CD1c-positive myeloid dendritic cell (primary cell): ENCODE results near the gene MRPL50.

Experiments
- DNase-seq: peaks from one replicate; pipeline ENCODE4 v3.0.0-alpha.2; 2016; ENCODE audit errors: extremely low spot score

The MRPL50 gene

GRCh38 chr9:101375546-101375945, 22.9 kb downstream of the MRPL50 start:
- DNase-seq: no peak

GRCh38 chr9:101372327-101373118, 25.9 kb downstream of the MRPL50 start:
- no peak for DNase-seq

- no peak for DNase-seq
Measured at GRCh38 chr9:101371813-101372212, 26.6 kb downstream of the MRPL50 start.

DNA sequence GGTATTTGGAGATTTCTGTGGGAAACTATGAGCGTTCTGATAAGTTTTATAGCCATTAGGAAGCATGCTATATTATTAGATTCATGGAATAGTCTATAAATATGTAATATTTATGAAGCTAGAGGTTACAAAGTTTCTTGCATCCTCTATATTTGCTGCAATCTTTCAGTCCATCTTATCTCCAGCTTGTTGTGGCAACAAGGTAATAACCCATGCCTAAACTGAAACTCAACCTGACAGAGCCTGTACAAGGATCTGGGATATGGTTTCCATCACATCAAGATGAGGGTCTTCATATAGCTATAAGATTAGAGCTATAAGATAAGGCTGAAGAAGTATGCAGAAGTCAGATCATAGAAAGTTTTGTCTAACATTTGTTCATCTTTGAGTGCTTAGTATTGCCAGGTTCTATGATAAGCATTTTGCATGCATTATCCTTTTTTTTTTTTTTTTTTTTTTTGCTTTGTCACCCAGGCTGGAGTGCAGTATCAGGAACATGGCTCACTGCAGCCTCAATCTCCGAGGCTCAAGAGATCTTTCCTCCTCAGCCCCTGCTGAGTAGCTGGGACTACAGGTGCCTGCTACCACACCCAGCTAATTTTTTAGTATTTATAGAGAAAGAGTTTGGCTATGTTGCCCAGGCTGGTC, 28.4 kb downstream of the MRPL50 start:
- no peak for DNase-seq

- no peak for DNase-seq
Measured at GRCh38 chr9:101369286-101369685, 29.1 kb downstream of the MRPL50 start.

DNA sequence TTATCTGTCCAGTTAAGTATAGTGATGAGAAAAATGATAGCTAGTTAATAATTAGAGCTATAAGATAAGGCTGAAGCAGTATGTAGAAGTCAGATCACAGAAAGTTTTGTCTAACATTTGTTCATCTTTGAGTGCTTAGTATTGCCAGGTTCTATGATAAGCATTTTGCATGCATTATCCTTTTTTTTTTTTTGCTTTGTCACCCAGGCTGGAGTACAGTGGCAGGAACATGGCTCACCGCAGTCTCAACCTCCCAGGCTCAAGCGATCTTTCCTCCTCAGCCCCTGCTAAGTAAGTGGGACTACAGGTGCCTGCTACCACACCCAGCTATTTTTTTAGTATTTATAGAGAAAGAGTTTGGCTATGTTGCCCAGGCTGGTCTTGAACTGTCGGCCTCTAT, 31.1 kb downstream of the MRPL50 start:
- DNase-seq: no peak

- DNase-seq: no peak
Measured at GRCh38 chr9:101366038-101366756, 32.2 kb downstream of the MRPL50 start.

- DNase-seq: no peak
Measured at GRCh38 chr9:101365181-101365580, 33.2 kb downstream of the MRPL50 start.

GRCh38 chr9:101362450-101362849, 36.0 kb downstream of the MRPL50 start:
- DNase-seq: no peak

- no peak for DNase-seq
Measured at GRCh38 chr9:101360647-101361046, 37.8 kb downstream of the MRPL50 start.

DNA sequence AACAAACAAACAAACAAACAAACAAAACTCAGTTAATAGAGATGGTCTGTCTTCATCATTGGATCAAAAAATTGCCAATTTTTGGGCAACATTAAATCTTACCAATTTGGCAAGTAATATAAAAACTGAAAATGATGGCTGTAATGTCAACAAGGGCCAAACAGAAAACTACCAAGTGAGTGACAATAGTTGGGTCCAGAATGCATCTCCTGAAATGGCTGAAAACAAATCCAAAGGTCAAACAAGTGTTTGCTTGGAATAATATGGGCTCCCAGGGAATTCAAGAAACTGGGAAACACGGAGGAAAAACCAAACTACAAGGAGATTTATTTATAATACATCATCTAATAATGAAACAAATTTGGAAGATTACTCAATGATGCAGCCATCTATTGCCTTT, 38.7 kb downstream of the MRPL50 start:
- DNase-seq: no peak

DNA sequence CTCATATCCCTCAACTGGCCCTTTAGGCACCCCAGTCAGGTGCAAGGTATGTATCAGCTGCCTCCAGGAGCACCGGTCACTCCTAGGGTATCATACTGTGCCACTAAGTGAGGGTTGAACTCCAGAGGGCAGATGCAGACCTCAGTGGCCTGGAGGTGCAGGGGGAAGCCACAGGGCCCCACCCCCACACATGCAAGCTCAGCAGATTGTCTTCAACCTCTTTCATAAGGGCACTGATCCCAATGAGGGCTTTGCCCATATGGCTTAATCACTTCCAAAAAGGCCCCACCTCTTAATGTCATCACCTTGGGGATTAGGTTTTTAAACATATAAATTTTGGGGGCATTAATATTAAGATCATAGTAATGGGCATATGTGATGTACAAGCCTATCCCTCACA, 41.8 kb downstream of the MRPL50 start:
- DNase-seq: no peak

DNA sequence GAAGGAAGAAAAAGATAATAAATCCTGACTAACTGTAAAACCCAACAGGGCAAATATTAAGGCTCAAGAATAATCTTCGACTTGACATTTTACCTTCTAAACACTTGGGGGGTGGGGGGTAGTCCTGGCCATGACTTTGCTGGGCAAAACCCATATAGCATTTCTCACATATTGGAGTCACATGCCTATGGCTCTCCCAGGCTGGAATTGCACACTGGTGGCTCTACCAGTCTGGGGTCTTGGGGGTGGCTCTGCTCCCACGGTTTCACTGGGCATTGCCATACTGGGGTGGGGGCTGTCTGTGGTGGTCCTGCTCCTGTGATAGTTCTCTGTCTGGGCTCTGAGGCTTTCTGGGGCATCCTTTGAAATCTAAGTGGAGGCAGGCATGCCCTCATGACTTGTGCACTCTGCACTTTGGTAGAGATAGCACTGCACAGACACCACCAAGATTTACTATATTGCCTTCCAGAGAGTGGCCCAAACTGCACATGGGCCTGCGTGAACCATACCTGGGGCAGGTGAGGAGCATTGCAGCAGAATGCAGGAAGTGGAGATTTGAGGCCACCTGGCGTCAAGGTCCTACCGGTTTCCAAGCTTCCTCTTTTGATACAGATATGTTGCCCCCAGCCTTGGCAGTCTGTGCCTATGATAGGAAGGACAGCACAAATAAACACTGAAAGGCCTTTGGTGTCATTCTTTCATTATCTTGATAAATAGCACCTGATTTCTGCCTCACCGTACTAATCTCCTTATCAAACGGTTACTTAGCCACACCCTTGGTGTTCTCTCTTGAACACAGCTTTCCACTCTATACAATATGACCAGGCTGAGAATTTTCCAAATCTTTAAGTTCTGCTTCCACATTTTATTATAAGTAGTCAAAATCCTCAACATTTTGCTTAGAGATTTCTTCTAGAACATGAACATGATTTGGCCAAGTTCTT, 43.4 kb downstream of the MRPL50 start:
- DNase-seq: no peak

GRCh38 chr9:101354143-101354764, 44.2 kb downstream of the MRPL50 start:
- no peak for DNase-seq

DNA sequence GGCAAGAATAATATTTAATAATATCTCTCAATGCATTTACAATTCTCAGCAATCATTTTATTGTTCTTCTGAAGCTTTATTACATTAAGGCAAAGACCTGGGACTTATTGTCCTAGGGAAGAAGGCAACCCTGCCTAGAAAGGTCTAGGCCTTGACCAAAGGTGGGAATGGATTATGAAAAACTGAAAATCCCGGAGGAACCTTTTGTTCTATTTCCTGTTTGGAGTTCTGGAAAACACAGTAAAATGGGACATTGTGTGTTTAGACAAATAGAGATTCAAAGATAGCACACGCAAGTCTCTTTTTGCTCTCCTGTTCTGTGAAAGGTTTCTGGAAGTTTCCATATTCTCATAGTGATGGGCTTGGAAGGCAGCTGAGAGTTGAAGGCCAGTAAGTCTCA, 44.7 kb downstream of the MRPL50 start:
- no peak for DNase-seq

DNA sequence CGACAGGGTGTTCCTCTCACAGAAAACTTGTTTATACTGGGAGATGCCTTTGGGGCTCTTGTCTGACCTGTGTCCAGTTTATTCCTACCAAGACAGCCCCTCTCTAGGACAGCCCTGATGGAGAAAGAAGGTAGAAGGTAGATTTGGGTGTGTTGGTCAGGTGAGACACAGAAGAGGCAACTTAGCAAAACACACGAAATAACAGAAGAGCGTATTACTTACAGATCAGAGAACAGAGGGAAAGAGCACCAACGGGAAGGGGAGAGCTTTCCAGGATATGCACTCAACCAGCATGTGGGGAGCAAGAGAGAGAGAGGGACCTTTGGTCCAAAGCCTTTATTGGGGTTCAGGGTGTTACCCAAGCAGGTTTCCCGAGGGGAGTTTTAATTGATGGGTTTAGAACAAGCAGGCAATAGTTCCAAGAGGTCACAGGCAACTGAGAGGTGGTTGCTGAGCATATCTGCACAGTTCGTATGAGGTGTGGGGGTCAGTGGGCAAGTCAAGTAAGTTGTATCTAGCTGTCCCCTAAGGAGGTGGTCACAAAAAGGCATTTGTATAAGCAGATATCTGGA, 45.4 kb downstream of the MRPL50 start:
- no peak for DNase-seq

- DNase-seq: no peak
Measured at GRCh38 chr9:101350285-101350684, 48.1 kb downstream of the MRPL50 start.

GRCh38 chr9:101342595-101342994, 55.8 kb downstream of the MRPL50 start:
- no peak for DNase-seq

- no peak for DNase-seq
Measured at GRCh38 chr9:101341958-101342357, 56.5 kb downstream of the MRPL50 start.
